GM12878 (cell line): ENCODE data around the gene UHRF1. TPM values are rescaled to one million over a fixed set of nuclear protein-coding genes. Genes with fewer than 3 reads are reported as not detected.

Experiments used
- ATAC-seq: fragments of 200-7000 bp; cut with Tn5 transposase; 3 replicates; pipeline ENCODE4 v1.9.1; 2020; ENCODE audit warnings: mild to moderate bottlenecking, moderate library complexity
- BruUV-seq: library from RNA; stranded (reverse); fragments of 400-500 nt; replicated peaks from 2 replicates; lab custom pipeline; 2021; lab: Mats Ljungman, UMichigan
- CTCF ChIA-PET: fragments of 300-600 bp; sonication (Branson Sonifier 250); formaldehyde crosslinking; extraction: SDS; loops from one replicate; lab custom pipeline; 2021; ENCODE audit warnings: inconsistent platforms; lab: Yijun Ruan, JAX
- POLR2A ChIA-PET: fragments of 350-600 bp; formaldehyde crosslinking; extraction: SDS; loops from one replicate; lab custom pipeline; 2021; ENCODE audit warnings: inconsistent platforms; lab: Charles Lee
- RAD21 ChIA-PET: fragments of 300-600 bp; sonication (Branson Sonifier 250); formaldehyde crosslinking; loops from one replicate; lab custom pipeline; 2023; ENCODE audit warnings: antibody characterized with exemption; ENCODE audit not compliant: unreplicated experiment; lab: Charles Lee
- SMC1A ChIA-PET: fragments of 300-600 bp; sonication (Branson Sonifier 250); formaldehyde crosslinking; loops from one replicate; lab custom pipeline; 2023; ENCODE audit not compliant: unreplicated experiment, uncharacterized antibody; lab: Charles Lee
- DNase-seq: peaks from one replicate; pipeline ENCODE4 v3.0.0-alpha.2; 2011; ENCODE audit warnings: low read depth, low spot score
- FAIRE-seq: peaks from 3 replicates; lab custom pipeline; 2011; peaks lifted over from hg19 to GRCh38; lab: Jason Lieb, UNC
- H2AFZ ChIP-seq: 2 replicates; pipeline ENCODE4 v1.6.0; 2011; ENCODE audit warnings: low read depth, low read length, control low read depth; ENCODE audit not compliant: control insufficient read depth
- H3K27ac ChIP-seq: 2 replicates; pipeline ENCODE4 v1.5.1; 2011; ENCODE audit warnings: control low read depth; ENCODE audit not compliant: control insufficient read depth, insufficient read depth
- H3K27me3 ChIP-seq, 2 experiments: replicated peaks in 1 of 2; 2 replicates each; pipeline versions ENCODE4 v1.6.0 to v1.6.1; 2011; ENCODE audit warnings: low read length in 1 of 2; ENCODE audit not compliant: control insufficient read depth in 2 of 2, insufficient read depth in 2 of 2
- H3K36me3 ChIP-seq, 2 experiments: 2 replicates each; pipeline ENCODE4 v1.5.1; 2011; ENCODE audit warnings: low read length in 1 of 2; ENCODE audit not compliant: control insufficient read depth in 2 of 2, insufficient read depth in 2 of 2
- H3K4me1 ChIP-seq: 2 replicates; pipeline ENCODE4 v1.6.1; 2011; ENCODE audit warnings: mild to moderate bottlenecking, low read length, moderate library complexity, mixed read lengths; ENCODE audit not compliant: control insufficient read depth, insufficient read depth
- H3K4me2 ChIP-seq: 2 replicates; pipeline ENCODE4 v1.6.0; 2011; ENCODE audit warnings: control low read depth; ENCODE audit not compliant: control insufficient read depth, insufficient read depth
- H3K4me3 ChIP-seq: fragments of 200-600 bp; sonication (generic); 2 replicates; pipeline ENCODE4 v1.5.1; 2016
- H3K79me2 ChIP-seq: 2 replicates; pipeline ENCODE4 v1.6.0; 2011; ENCODE audit warnings: low read length; ENCODE audit not compliant: control insufficient read depth, insufficient read depth
- H3K9ac ChIP-seq: 2 replicates; pipeline ENCODE4 v1.8.0; 2011; ENCODE audit warnings: low read length, control low read depth, mixed read lengths; ENCODE audit not compliant: control insufficient read depth, insufficient read depth
- H3K9me3 ChIP-seq: replicated peaks from 3 replicates; pipeline ENCODE4 v1.5.1; 2011; ENCODE audit warnings: mild to moderate bottlenecking, low read length; ENCODE audit not compliant: control insufficient read depth, insufficient read depth
- H4K20me1 ChIP-seq: 2 replicates; pipeline ENCODE4 v1.6.0; 2011; ENCODE audit not compliant: control insufficient read depth, insufficient read depth
- ATF7 ChIP-seq: fragments of 450-650 bp; IDR thresholded peaks from 2 replicates; pipeline ENCODE4 v1.6.1; 2016; ENCODE audit warnings: low read depth, mild to moderate bottlenecking
- FOXM1 ChIP-seq: IDR thresholded peaks from 2 replicates; pipeline ENCODE4 v1.6.1; 2012; ENCODE audit warnings: low read depth, mild to moderate bottlenecking, inconsistent platforms, low read length, moderate library complexity
- IRF5 ChIP-seq: fragments of 450-650 bp; IDR thresholded peaks from 2 replicates; pipeline ENCODE4 v1.6.1; 2017; ENCODE audit warnings: borderline replicate concordance
- RELB ChIP-seq: fragments of 450-650 bp; IDR thresholded peaks from 2 replicates; pipeline ENCODE4 v1.6.1; 2017; ENCODE audit warnings: low read depth, mild to moderate bottlenecking, moderate library complexity
- SMC3 ChIP-seq: IDR thresholded peaks from 2 replicates; pipeline ENCODE4 v1.6.1; 2011; ENCODE audit warnings: low read length, improper control_type of control experiment, borderline replicate concordance
- SPI1 ChIP-seq: IDR thresholded peaks from 2 replicates; pipeline ENCODE4 v1.6.1; 2011; ENCODE audit warnings: low read depth, mild to moderate bottlenecking, low read length, moderate library complexity, borderline replicate concordance; ENCODE audit not compliant: insufficient read depth
- TCF3 ChIP-seq: IDR thresholded peaks from 2 replicates; pipeline ENCODE4 v1.6.1; 2012; ENCODE audit warnings: low read depth, mild to moderate bottlenecking, low read length, borderline replicate concordance; ENCODE audit not compliant: insufficient read depth
- ZBED1 ChIP-seq: IDR thresholded peaks from 2 replicates; pipeline ENCODE4 v1.6.1; 2016; ENCODE audit warnings: borderline replicate concordance
- ZNF217 ChIP-seq: fragments of 450-650 bp; IDR thresholded peaks from 2 replicates; pipeline ENCODE4 v1.6.1; 2017; ENCODE audit warnings: antibody characterized with exemption, mild to moderate bottlenecking
- ZNF24 ChIP-seq: fragments of 450-650 bp; IDR thresholded peaks from 2 replicates; pipeline ENCODE4 v1.6.1; 2017; ENCODE audit warnings: antibody characterized with exemption, mild to moderate bottlenecking
- ZNF274 ChIP-seq: IDR thresholded peaks from one replicate; pipeline ENCODE4 v1.8.0; 2011; ENCODE audit not compliant: insufficient read length, insufficient read depth
- WGBS: methylation state at CpG from one replicate; pipeline ENCODE4 v1.1.6; 2016; ENCODE audit warnings: low lambda C conversion rate; ENCODE audit not compliant: insufficient replicate concordance, insufficient coverage; ENCODE audit errors: missing lambda C conversion rate; 5-methylcytosine and 5-hydroxymethylcytosine counted together
- in situ Hi-C: fragments of 300-500 bp; cut with MboI; formaldehyde crosslinking; loops from 9 replicates; pipeline ENCODE4 v1.14.3; 2018; ENCODE audit warnings: mixed read lengths
- intact Hi-C: fragments of 100-400 bp; cut with micrococcal nuclease; formaldehyde crosslinking; loops from one replicate; pipeline ENCODE4 v1.14.2; 2022; ENCODE audit not compliant: unreplicated experiment
- polyA plus RNA-seq, 11 experiments: library from polyadenylated mRNA; depleted of rRNA in 4 of 11; unstranded in 6 of 11; stranded (reverse) in 5 of 11; fragments of >200 nt; fragmentation: Nextera tagmentation in 4 of 11; fragmentation: Illumina TruSeq in 1 of 11; extraction: Ambion mirVana in 4 of 11; extraction: Trizol in 1 of 11; gene quantifications; 1 replicate in 1 of 11; 2 replicates in 10 of 11; pipeline versions ENCODE4 v1.2.1 to v1.2.3, GENCODE V29; 2011 to 2016; ENCODE audit warnings: inconsistent platforms in 2 of 11, missing spikeins in 2 of 11, low read depth in 1 of 11
- total RNA-seq, 4 experiments: library from RNA; depleted of rRNA in 3 of 4; stranded (reverse); fragments of >200 nt in 3 of 4; fragmentation: Illumina TruSeq in 1 of 4; extraction: Trizol in 1 of 4; gene quantifications; 2 replicates each; pipeline versions ENCODE4 v1.2.1 to v1.2.3, GENCODE V29; 2013 to 2021
- TF ChIP-seq, protein P1 (sequence below): fragments of 450-650 bp; IDR thresholded peaks from 2 replicates; pipeline ENCODE4 v1.6.1; 2017; ENCODE audit warnings: mild to moderate bottlenecking, low read depth, inconsistent platforms; ENCODE audit not compliant: poor library complexity, severe bottlenecking

The UHRF1 gene
- total and polyA plus RNA-seq, 10 of the 15 experiments (the other 5 are each of a cell fraction or from before 2014, with no cell fraction given): 13.0 to 109 (median 37.7) TPM

GRCh38 chr19:4990306-4990705, 81.0 kb downstream of the UHRF1 start:
- TF ChIP-seq TCF3 (no peak), IRF5 (no peak)
- Histone ChIP-seq H3K79me2 (peaks cover 21% of the 10 kb centered on the region), H3K27me3 (no peaks in the 10 kb centered on the region), H3K4me1 (no peaks in the 10 kb centered on the region), H2AFZ (no peak overlapping the region), H3K9ac (no peak overlapping the region), H4K20me1 (0 out of 2 replicates have a peak, but pooled peaks cover 5% of the 10 kb centered on the region), H3K27ac (no peak overlapping the region), H3K4me3 (no peak overlapping the region), H3K9me3 (no peaks in the 10 kb centered on the region; the same call in 2 of the 3 replicates), H3K4me2 (no peak overlapping the region), H3K36me3 (no peaks in the 10 kb centered on the region; a peak in 1 of 4 replicates)
- FAIRE-seq: no peak
- intact Hi-C loops (no loop called here), in situ Hi-C loops (no loop called here)
- DNase-seq: no peak
- ChIA-PET RAD21 (no interaction called here), POLR2A (no interaction called here), SMC1A (no interaction called here), CTCF (no interaction called here)
- no TSS peak for BruUV-seq
- WGBS: 69% methylated on average over 7 of the region's 7 CpGs
- no peak for ATAC-seq

- in situ Hi-C loops (no loop called here), intact Hi-C loops (no loop called here)
- Histone ChIP-seq H3K79me2 (peaks cover 19% of the 10 kb centered on the region), H3K9ac (no peak overlapping the region), H3K9me3 (no peaks in the 10 kb centered on the region; the same call in 2 of the 3 replicates), H3K36me3 (no peaks in the 10 kb centered on the region; a peak in 1 of 4 replicates), H3K27ac (no peak overlapping the region), H2AFZ (no peak overlapping the region), H4K20me1 (0 out of 2 replicates have a peak, but pooled peaks cover 5% of the 10 kb centered on the region), H3K27me3 (no peaks in the 10 kb centered on the region), H3K4me3 (no peak overlapping the region), H3K4me2 (no peak overlapping the region), H3K4me1 (no peaks in the 10 kb centered on the region)
- no peak for ATAC-seq
- TF ChIP-seq, protein P1, sequence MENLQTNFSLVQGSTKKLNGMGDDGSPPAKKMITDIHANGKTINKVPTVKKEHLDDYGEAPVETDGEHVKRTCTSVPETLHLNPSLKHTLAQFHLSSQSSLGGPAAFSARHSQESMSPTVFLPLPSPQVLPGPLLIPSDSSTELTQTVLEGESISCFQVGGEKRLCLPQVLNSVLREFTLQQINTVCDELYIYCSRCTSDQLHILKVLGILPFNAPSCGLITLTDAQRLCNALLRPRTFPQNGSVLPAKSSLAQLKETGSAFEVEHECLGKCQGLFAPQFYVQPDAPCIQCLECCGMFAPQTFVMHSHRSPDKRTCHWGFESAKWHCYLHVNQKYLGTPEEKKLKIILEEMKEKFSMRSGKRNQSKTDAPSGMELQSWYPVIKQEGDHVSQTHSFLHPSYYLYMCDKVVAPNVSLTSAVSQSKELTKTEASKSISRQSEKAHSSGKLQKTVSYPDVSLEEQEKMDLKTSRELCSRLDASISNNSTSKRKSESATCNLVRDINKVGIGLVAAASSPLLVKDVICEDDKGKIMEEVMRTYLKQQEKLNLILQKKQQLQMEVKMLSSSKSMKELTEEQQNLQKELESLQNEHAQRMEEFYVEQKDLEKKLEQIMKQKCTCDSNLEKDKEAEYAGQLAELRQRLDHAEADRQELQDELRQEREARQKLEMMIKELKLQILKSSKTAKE: no peak
- no peak for TF ChIP-seq ZNF24
- no peak for TF ChIP-seq FOXM1
- no peak for TF ChIP-seq ZNF217
- no peak for TF ChIP-seq SMC3
- TF ChIP-seq ZBED1: no peak
- TF ChIP-seq ZNF274: no peak
- TF ChIP-seq ATF7: no peak
- TF ChIP-seq SPI1: no peak
- no peak for TF ChIP-seq RELB
- CTCF ChIA-PET: no interaction called here
- RAD21 ChIA-PET: no interaction called here
- SMC1A ChIA-PET: no interaction called here
- DNase-seq: no peak
- WGBS: 97% methylated on average over 9 of the region's 9 CpGs
- no peak for FAIRE-seq
- no TSS peak for BruUV-seq
- POLR2A ChIA-PET: no interaction called here
These were observed 82.2 kb downstream of the UHRF1 start for GRCh38 chr19:4991538-4991937.
